A549 (cell line): ENCODE results near the gene TPSG1. TPM values are rescaled to one million over a fixed set of nuclear protein-coding genes. Genes with fewer than 3 reads are reported as not detected.

Experiments used
- polyA plus RNA-seq, 4 experiments: library from polyadenylated mRNA; depleted of rRNA in 3 of 4; stranded (reverse); fragments of >200 nt; fragmentation: RNase III in 1 of 4; extraction: RNeasy Plus Mini Kit Qiagen cat#74134 plus additional on column Dnase treatment in 1 of 4; gene quantifications; 2 replicates in 3 of 4; 3 replicates in 1 of 4; pipeline ENCODE4 v1.2.3, GENCODE V29; 2011 to 2017

The TPSG1 gene
- polyA plus RNA-seq, 2 of the 4 experiments (the other 2 are of a cell fraction): not detected

Other genes with a start within 250 kb of the TPSG1 start
- 0.06 and 0.07 TPM in 2 replicates for gene SOX8, start 243.5 kb downstream of the TPSG1 start, polyA plus RNA-seq (2011; rRNA removed)
- gene SOX8, start 243.5 kb downstream of the TPSG1 start, polyA plus RNA-seq (2017; fragmentation: RNase III; extraction: RNeasy Plus Mini Kit Qiagen cat#74134 plus additional on column Dnase treatment): 0.12 to 0.22 TPM (median 0.14 TPM) in 3 replicates
- gene SSTR5, start 152.5 kb downstream of the TPSG1 start, polyA plus RNA-seq (2011; rRNA removed): 0.08 TPM in 1 of 2 replicates, not detected in the other
- 0.06 TPM in 1 of 3 replicates, not detected in the others for gene SSTR5, start 152.5 kb downstream of the TPSG1 start, polyA plus RNA-seq (2017; fragmentation: RNase III; extraction: RNeasy Plus Mini Kit Qiagen cat#74134 plus additional on column Dnase treatment)
- not detected in 2 replicates for gene C1QTNF8, start 129.0 kb downstream of the TPSG1 start, polyA plus RNA-seq (2011; rRNA removed)
- gene C1QTNF8, start 129.0 kb downstream of the TPSG1 start, polyA plus RNA-seq (2017; fragmentation: RNase III; extraction: RNeasy Plus Mini Kit Qiagen cat#74134 plus additional on column Dnase treatment): not detected in 3 replicates
- 7.2 and 8.6 TPM in 2 replicates for gene CACNA1H, start 72.2 kb downstream of the TPSG1 start, polyA plus RNA-seq (2011; rRNA removed)
- 11.7 to 15.8 TPM (median 14.1 TPM) in 3 replicates for gene CACNA1H, start 72.2 kb downstream of the TPSG1 start, polyA plus RNA-seq (2017; fragmentation: RNase III; extraction: RNeasy Plus Mini Kit Qiagen cat#74134 plus additional on column Dnase treatment)
- gene TPSB2, start 4.9 kb upstream of the TPSG1 start, polyA plus RNA-seq (2011; rRNA removed): not detected in 2 replicates
- gene TPSB2, start 4.9 kb upstream of the TPSG1 start, polyA plus RNA-seq (2017; fragmentation: RNase III; extraction: RNeasy Plus Mini Kit Qiagen cat#74134 plus additional on column Dnase treatment): not detected in 3 replicates
- gene TPSAB1, start 15.4 kb upstream of the TPSG1 start, polyA plus RNA-seq (2011; rRNA removed): not detected in 2 replicates
- not detected in 3 replicates for gene TPSAB1, start 15.4 kb upstream of the TPSG1 start, polyA plus RNA-seq (2017; fragmentation: RNase III; extraction: RNeasy Plus Mini Kit Qiagen cat#74134 plus additional on column Dnase treatment)
- not detected in 2 replicates for gene TPSD1, start 30.8 kb upstream of the TPSG1 start, polyA plus RNA-seq (2011; rRNA removed)
- gene TPSD1, start 30.8 kb upstream of the TPSG1 start, polyA plus RNA-seq (2017; fragmentation: RNase III; extraction: RNeasy Plus Mini Kit Qiagen cat#74134 plus additional on column Dnase treatment): not detected in 3 replicates
- 131 and 170 TPM in 2 replicates for gene UBE2I, start 84.4 kb upstream of the TPSG1 start, polyA plus RNA-seq (2011; rRNA removed)
- 207 to 210 TPM (median 208 TPM) in 3 replicates for gene UBE2I, start 84.4 kb upstream of the TPSG1 start, polyA plus RNA-seq (2017; fragmentation: RNase III; extraction: RNeasy Plus Mini Kit Qiagen cat#74134 plus additional on column Dnase treatment)
- gene BAIAP3, start 108.4 kb upstream of the TPSG1 start, polyA plus RNA-seq (2011; rRNA removed): 0.31 and 0.42 TPM in 2 replicates
- gene BAIAP3, start 108.4 kb upstream of the TPSG1 start, polyA plus RNA-seq (2017; fragmentation: RNase III; extraction: RNeasy Plus Mini Kit Qiagen cat#74134 plus additional on column Dnase treatment): 0.26 to 0.51 TPM (median 0.32 TPM) in 3 replicates
- 27.2 and 32.6 TPM in 2 replicates for gene TSR3, start 126.6 kb upstream of the TPSG1 start, polyA plus RNA-seq (2011; rRNA removed)
- gene TSR3, start 126.6 kb upstream of the TPSG1 start, polyA plus RNA-seq (2017; fragmentation: RNase III; extraction: RNeasy Plus Mini Kit Qiagen cat#74134 plus additional on column Dnase treatment): 50.9 to 52.3 TPM (median 51.7 TPM) in 3 replicates
- 24.2 and 25.3 TPM in 2 replicates for gene GNPTG, start 126.7 kb upstream of the TPSG1 start, polyA plus RNA-seq (2011; rRNA removed)
- gene GNPTG, start 126.7 kb upstream of the TPSG1 start, polyA plus RNA-seq (2017; fragmentation: RNase III; extraction: RNeasy Plus Mini Kit Qiagen cat#74134 plus additional on column Dnase treatment): 21.9 to 24.2 TPM (median 23.4 TPM) in 3 replicates
- 17.2 and 20.7 TPM in 2 replicates for gene UNKL, start 189.4 kb upstream of the TPSG1 start, polyA plus RNA-seq (2011; rRNA removed)
- 37.6 to 41.2 TPM (median 38.2 TPM) in 3 replicates for gene UNKL, start 189.4 kb upstream of the TPSG1 start, polyA plus RNA-seq (2017; fragmentation: RNase III; extraction: RNeasy Plus Mini Kit Qiagen cat#74134 plus additional on column Dnase treatment)
- gene UQCC4, start 195.5 kb upstream of the TPSG1 start, polyA plus RNA-seq (2011; rRNA removed): 33.0 and 35.4 TPM in 2 replicates
- 21.5 to 23.6 TPM (median 23.0 TPM) in 3 replicates for gene UQCC4, start 195.5 kb upstream of the TPSG1 start, polyA plus RNA-seq (2017; fragmentation: RNase III; extraction: RNeasy Plus Mini Kit Qiagen cat#74134 plus additional on column Dnase treatment)
- gene PERCC1, start 205.8 kb upstream of the TPSG1 start, polyA plus RNA-seq (2011; rRNA removed): not detected in 2 replicates
- not detected in 3 replicates for gene PERCC1, start 205.8 kb upstream of the TPSG1 start, polyA plus RNA-seq (2017; fragmentation: RNase III; extraction: RNeasy Plus Mini Kit Qiagen cat#74134 plus additional on column Dnase treatment)
- gene CCDC154, start 219.3 kb upstream of the TPSG1 start, polyA plus RNA-seq (2011; rRNA removed): 0.16 and 0.34 TPM in 2 replicates
- 0.49 to 0.74 TPM (median 0.70 TPM) in 3 replicates for gene CCDC154, start 219.3 kb upstream of the TPSG1 start, polyA plus RNA-seq (2017; fragmentation: RNase III; extraction: RNeasy Plus Mini Kit Qiagen cat#74134 plus additional on column Dnase treatment)
- gene CLCN7, start 249.8 kb upstream of the TPSG1 start, polyA plus RNA-seq (2011; rRNA removed): 17.2 and 19.9 TPM in 2 replicates
- 51.6 to 69.7 TPM (median 62.8 TPM) in 3 replicates for gene CLCN7, start 249.8 kb upstream of the TPSG1 start, polyA plus RNA-seq (2017; fragmentation: RNase III; extraction: RNeasy Plus Mini Kit Qiagen cat#74134 plus additional on column Dnase treatment)